Stimulated activated CD8-positive, alpha-beta memory T cell treated with anti-CD3 and anti-CD28 coated beads, Interleukin-7, amount 100 ng/mL, for 48 hours (primary cell): ENCODE measurements around the gene WDFY4.

Experiments used
- DNase-seq, 2 donors: peaks; one replicate each; pipeline ENCODE4 v3.0.0-alpha.2; 2020; ENCODE audit warnings: low read depth in 1 of 2; ENCODE audit errors: extremely low read depth in 1 of 2

Gene WDFY4

DNA sequence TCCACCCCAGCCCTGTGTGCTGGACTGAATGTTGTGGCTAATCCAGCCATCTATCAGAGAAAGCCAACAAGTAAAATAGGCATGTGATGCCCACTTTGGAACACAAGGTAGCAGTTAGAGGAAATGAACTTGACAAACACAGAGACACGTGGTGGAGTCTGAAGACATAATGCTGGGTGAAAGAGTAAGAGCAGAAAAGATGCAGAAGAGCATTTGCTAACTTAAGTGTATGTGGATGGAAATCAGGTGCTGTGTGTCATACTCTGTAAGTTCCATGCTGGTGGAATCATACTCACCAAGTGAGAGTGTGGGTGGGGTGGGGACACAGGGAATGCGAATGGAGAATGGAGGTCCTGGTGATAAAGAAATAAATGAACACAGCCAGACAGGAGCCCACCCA lies 22.8 kb downstream of the WDFY4 start:
- no peak for DNase-seq

DNA sequence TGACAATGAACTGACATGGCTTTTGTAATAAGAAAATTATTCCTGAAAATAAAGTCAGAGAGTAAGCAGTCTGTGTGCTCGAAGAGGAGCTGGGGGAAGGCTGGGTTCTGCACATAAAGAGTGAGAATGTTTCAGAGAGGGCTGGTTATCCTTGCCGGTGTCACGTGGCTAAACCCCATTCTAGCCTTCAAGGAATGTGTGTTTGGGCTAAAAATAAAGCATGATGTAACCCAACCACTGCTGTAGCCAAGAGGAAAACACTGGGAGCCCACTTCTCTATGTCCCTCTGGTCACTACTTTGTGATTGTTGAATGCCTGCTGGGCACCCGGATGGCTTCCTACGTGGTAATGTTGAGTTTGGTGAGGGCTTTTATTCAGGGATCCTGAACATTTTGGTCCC lies 23.5 kb downstream of the WDFY4 start:
- DNase-seq, result no peak

- DNase-seq, result no peak
Measured at GRCh38 chr10:48710647-48711275, 26.1 kb downstream of the WDFY4 start.

DNA sequence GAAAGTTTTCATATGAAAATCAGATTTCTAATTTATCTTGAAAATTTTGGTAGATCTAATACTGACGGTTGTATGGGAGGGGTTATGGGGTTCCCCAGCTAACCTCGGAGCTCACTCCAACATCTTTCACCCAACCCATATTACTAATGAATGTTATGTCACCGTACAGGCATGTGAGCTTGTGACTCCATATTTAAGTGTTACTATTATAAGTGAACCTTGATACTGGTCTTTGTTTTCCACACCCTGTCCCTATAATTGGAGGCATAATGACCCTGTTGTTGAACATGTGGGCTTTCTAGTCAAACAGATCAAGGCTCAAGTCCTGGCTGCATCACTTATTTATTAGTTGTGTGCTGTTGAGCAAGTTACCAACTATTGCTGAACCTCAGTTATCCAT lies 27.2 kb downstream of the WDFY4 start:
- no peak for DNase-seq

DNA sequence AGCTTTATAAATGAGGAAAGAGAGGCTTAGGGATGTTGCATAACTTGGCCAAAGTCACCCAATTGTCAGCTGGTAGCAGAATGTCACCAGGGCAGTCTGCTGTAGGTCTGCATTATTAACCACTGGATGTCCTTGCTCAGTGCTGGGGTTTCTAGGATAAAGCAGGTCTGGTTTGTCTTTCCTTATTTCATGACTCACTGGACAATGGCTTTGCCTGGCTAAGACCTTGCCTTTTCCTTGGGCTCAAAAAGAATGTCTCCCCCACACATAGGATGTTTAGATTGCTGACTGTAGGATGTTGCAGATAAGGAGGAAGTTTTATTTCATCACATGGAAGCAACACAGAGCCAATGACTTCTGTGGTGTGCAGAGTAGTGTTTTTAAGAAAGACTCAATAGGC lies 29.4 kb downstream of the WDFY4 start:
- no peak for DNase-seq

DNA sequence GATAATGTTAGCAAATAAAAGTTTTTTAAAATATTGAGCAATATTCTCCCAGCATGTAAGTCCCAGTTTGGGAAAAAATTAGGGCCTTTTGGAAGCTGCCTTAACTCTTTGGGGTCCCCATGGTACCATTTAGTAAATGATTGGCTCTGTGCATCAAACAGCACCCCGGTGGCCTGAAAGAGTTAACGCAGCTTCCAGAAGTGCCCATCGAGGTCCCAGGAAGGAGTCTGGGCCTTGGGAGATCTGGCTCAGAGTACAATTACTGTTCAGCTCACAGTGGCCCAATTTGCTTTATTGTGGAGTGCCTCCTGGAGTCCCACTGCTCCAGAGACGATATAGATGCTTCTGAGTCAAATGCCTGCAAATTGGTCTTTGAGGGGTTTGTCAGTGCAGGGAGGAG lies 31.7 kb downstream of the WDFY4 start:
- no peak for DNase-seq

GRCh38 chr10:48720611-48721010 lies 35.9 kb downstream of the WDFY4 start:
- no peak for DNase-seq

GRCh38 chr10:48722153-48723145 lies 37.8 kb downstream of the WDFY4 start:
- no peak for DNase-seq

DNA sequence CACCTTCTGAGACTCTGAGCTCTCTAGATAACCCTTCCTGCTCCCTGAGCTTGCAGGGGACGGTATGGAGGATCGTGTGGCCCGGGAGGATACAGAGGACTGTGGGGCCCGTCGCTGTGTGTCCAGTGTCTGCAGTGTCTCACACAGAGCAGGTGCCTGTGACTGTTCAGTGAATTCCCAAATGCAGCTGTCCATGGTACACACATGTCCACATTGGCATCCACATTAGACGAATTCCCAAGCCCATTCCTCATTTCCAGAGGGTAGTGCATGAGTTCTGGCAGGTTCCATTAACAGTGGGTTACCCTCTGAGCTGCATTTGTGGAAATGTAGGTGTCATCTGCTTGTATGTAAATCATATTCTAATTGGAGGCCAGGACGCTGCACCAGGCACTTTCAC lies 39.5 kb downstream of the WDFY4 start:
- DNase-seq, result no peak

GRCh38 chr10:48725708-48726107 lies 41.0 kb downstream of the WDFY4 start:
- DNase-seq, result no peak

GRCh38 chr10:48727866-48728265 lies 43.2 kb downstream of the WDFY4 start:
- DNase-seq, result no peak

DNA sequence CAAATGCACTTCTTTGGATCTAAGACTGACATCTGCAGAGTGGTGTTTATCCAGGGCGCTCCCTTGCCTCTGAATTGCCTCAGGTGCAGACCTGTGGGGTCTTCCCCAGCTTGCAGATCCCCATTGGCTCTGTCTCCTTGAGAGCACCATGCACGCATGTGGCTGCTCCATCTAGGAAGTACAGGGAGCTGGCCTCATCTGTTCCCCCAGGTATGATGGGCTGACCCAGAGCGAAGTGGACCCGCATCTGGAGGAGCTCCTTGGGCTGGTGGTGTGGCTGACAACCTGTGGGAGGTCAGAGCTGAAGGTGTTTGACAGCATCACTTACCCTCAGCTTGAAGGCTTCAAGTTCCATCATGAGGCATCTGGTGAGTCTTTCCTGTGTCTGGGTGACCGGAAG lies 44.5 kb downstream of the WDFY4 start:
- DNase-seq, result no peak

- DNase-seq, result no peak
Measured at GRCh38 chr10:48729941-48730457, 45.3 kb downstream of the WDFY4 start.

DNA sequence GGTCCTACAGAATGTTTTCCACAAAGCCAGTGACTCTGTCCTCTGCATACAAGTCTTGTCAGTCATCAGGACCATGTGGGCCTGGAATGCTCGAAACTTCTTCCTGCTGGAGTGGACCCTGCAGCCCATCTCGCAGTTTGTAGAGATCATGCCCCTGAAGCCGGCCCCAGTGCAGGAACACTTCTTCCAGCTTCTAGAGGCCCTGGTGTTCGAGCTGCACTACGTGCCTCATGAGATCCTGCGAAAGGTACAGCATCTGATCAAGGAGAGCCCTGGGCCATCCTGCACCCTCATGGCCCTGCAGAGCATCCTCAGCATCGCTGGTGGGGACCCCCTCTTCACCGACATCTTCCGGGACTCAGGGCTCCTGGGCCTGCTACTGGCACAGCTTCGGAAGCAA lies 46.5 kb downstream of the WDFY4 start:
- no peak for DNase-seq

- no peak for DNase-seq
Measured at GRCh38 chr10:48731654-48732053, 47.0 kb downstream of the WDFY4 start.

DNA sequence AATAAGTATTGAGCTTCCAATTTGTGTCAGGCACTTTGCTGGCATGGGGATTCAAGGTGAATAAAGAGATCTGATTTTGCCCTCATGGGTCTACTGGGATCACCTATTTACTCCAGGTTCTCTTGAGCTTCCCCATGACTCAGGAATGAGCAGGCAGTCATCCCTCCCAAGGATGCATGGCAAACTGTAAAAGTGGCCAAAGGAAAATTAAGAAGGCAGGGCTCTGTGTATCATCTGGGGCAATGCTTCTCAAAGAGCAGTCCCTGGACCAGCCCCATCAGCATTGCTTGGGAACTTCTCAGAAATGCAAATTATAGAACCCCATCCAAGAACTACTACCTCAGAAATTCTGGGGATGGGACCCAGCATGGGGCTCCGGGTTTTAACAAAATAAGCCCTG lies 48.7 kb downstream of the WDFY4 start:
- no peak for DNase-seq

- DNase-seq, result no peak
Measured at GRCh38 chr10:48735836-48736390, 51.2 kb downstream of the WDFY4 start.

- DNase-seq, result no peak
Measured at GRCh38 chr10:48736596-48736995, 51.9 kb downstream of the WDFY4 start.

DNA sequence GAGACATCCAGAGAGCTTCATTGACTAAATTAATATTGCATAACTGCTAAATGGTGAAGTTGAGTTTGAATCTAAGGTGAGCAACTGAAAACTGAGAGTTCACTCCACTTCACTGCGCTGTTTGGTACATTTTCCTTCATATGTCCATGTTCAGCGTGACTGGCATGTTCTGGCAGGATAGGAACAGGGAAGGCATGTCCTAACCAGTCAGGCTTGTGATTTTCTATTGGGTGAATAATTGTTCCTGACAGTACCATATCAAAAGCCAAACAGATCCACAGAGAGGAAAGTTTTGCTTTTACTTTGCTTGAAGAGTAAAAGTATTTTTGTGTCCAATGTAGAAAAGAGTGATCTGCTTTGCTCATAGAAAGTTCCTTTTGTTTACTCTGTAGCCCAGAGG lies 53.2 kb downstream of the WDFY4 start:
- DNase-seq, result no peak

- DNase-seq, result no peak
Measured at GRCh38 chr10:48739170-48739569, 54.5 kb downstream of the WDFY4 start.

DNA sequence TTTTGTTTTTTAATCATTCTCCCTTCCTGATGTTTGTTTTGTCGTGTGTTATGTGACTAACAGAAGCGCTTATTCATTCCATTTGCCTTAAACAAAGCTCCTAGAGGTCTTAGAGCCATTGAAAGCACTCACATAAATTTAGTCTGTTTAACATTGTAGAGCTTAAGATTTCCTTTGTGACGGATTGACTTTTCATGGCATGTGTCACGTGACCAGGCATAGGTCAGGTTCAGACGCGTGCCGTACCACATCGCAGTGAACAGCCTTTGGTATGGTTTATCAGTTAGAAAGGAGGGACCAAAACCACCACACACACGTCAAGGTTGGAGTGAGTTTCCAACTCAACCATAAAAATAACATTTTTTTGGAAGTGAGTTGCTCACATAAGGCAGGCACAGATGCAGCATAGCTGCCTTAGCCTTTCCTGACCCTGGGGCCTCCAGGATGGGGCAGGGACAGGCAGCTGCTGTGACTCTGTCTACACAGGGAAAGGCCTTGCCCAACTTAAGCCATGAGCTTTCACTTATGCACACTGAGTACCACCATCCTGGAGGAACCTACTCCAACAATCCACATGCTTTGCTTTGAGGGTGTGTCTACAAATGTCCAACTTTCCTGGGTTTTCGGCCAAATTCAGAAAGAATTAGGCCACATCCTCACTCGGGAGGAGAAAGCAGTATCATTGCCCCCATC lies 55.5 kb downstream of the WDFY4 start:
- no peak for DNase-seq
